ENCODE results near the gene TMEM37.

The TMEM37 gene

GRCh38 chr2:119469131-119469530, 37.5 kb downstream of the TMEM37 start:
- Histone ChIP-seq H3K36me3 (ENCODE audit: insufficient read depth, insufficient read length, low read length) (no peaks in the 10 kb centered on the region), H3K4me1 (ENCODE audit: insufficient read depth, insufficient read length) (no peaks in the 10 kb centered on the region), H3K27me3 (ENCODE audit: insufficient read depth, insufficient read length) (no peaks in the 10 kb centered on the region), H3K9ac (ENCODE audit: insufficient read length, low read depth) (no peak overlapping the region), H3K4me3 (ENCODE audit: insufficient read length, low read depth) (no peak overlapping the region), H3K9me3 (ENCODE audit: insufficient read depth, low read length) (no peaks in the 10 kb centered on the region)
- DNase-seq (ENCODE audit: low read depth, low spot score): no peak
- TF ChIP-seq ZNF274 (IDR thresholded peaks at IDR 0.05; ENCODE audit: low read depth, low read length): no peak

- H3K27me3 ChIP-seq (ENCODE audit: insufficient read depth, insufficient read length): no peaks in the 10 kb centered on the region
- H3K36me3 ChIP-seq (ENCODE audit: insufficient read depth, insufficient read length, low read length): no peaks in the 10 kb centered on the region
- TF ChIP-seq ZNF274 (IDR thresholded peaks at IDR 0.05; ENCODE audit: low read depth, low read length) (no peak), YY1 (IDR thresholded peaks at IDR 0.05; ENCODE audit: insufficient read depth, insufficient read length) (no peak), SUZ12 (IDR thresholded peaks at IDR 0.05; ENCODE audit: extremely low read depth, insufficient read depth, insufficient read length) (no peak)
- DNase-seq (ENCODE audit: low read depth, low spot score): no peak
- H3K4me1 ChIP-seq (ENCODE audit: insufficient read depth, insufficient read length): no peaks in the 10 kb centered on the region
- H3K9me3 ChIP-seq (ENCODE audit: insufficient read depth, low read length): no peaks in the 10 kb centered on the region
- no peak overlapping the region for H3K9ac ChIP-seq (ENCODE audit: insufficient read length, low read depth)
- no peak overlapping the region for H3K4me3 ChIP-seq (ENCODE audit: insufficient read length, low read depth)
Measured at GRCh38 chr2:119469661-119470297, 38.1 kb downstream of the TMEM37 start.

GRCh38 chr2:119472749-119473148, 41.1 kb downstream of the TMEM37 start:
- H3K4me3 ChIP-seq (ENCODE audit: insufficient read length, low read depth): no peak overlapping the region
- no peaks in the 10 kb centered on the region for H3K27me3 ChIP-seq (ENCODE audit: insufficient read depth, insufficient read length)
- H3K36me3 ChIP-seq (ENCODE audit: insufficient read depth, insufficient read length, low read length): no peaks in the 10 kb centered on the region
- H3K9ac ChIP-seq (ENCODE audit: insufficient read length, low read depth): no peak overlapping the region
- peaks cover 5% of the 10 kb centered on the region for H3K4me1 ChIP-seq (ENCODE audit: insufficient read depth, insufficient read length)
- no peak for TF ChIP-seq ZNF274 (IDR thresholded peaks at IDR 0.05; ENCODE audit: low read depth, low read length)
- no peak for TF ChIP-seq YY1 (IDR thresholded peaks at IDR 0.05; ENCODE audit: insufficient read depth, insufficient read length)
- no peak for TF ChIP-seq SUZ12 (IDR thresholded peaks at IDR 0.05; ENCODE audit: extremely low read depth, insufficient read depth, insufficient read length)
- DNase-seq (ENCODE audit: low read depth, low spot score): no peak
- H3K9me3 ChIP-seq (ENCODE audit: insufficient read depth, low read length): no peaks in the 10 kb centered on the region

GRCh38 chr2:119473621-119474370, 42.1 kb downstream of the TMEM37 start:
- Histone ChIP-seq H3K9me3 (ENCODE audit: insufficient read depth, low read length) (no peaks in the 10 kb centered on the region), H3K9ac (ENCODE audit: insufficient read length, low read depth) (no peak overlapping the region), H3K27me3 (ENCODE audit: insufficient read depth, insufficient read length) (no peaks in the 10 kb centered on the region), H3K4me3 (ENCODE audit: insufficient read length, low read depth) (no peak overlapping the region), H3K36me3 (ENCODE audit: insufficient read depth, insufficient read length, low read length) (no peaks in the 10 kb centered on the region), H3K4me1 (ENCODE audit: insufficient read depth, insufficient read length) (peaks cover 5% of the 10 kb centered on the region)
- TF ChIP-seq ZNF274 (IDR thresholded peaks at IDR 0.05; ENCODE audit: low read depth, low read length) (no peak), SUZ12 (IDR thresholded peaks at IDR 0.05; ENCODE audit: extremely low read depth, insufficient read depth, insufficient read length) (no peak), YY1 (IDR thresholded peaks at IDR 0.05; ENCODE audit: insufficient read depth, insufficient read length) (no peak)
- no peak for DNase-seq (ENCODE audit: low read depth, low spot score)

- TF ChIP-seq SUZ12 (IDR thresholded peaks at IDR 0.05; ENCODE audit: extremely low read depth, insufficient read depth, insufficient read length) (no peak), YY1 (IDR thresholded peaks at IDR 0.05; ENCODE audit: insufficient read depth, insufficient read length) (no peak), ZNF274 (IDR thresholded peaks at IDR 0.05; ENCODE audit: low read depth, low read length) (no peak)
- no peak for DNase-seq (ENCODE audit: low read depth, low spot score)
- no peak overlapping the region for H3K9ac ChIP-seq (ENCODE audit: insufficient read length, low read depth)
- H3K4me1 ChIP-seq (ENCODE audit: insufficient read depth, insufficient read length): peaks cover 5% of the 10 kb centered on the region
- H3K27me3 ChIP-seq (ENCODE audit: insufficient read depth, insufficient read length): no peaks in the 10 kb centered on the region
- no peak overlapping the region for H3K4me3 ChIP-seq (ENCODE audit: insufficient read length, low read depth)
- no peaks in the 10 kb centered on the region for H3K36me3 ChIP-seq (ENCODE audit: insufficient read depth, insufficient read length, low read length)
- no peaks in the 10 kb centered on the region for H3K9me3 ChIP-seq (ENCODE audit: insufficient read depth, low read length)
Measured at GRCh38 chr2:119474371-119475224, 42.9 kb downstream of the TMEM37 start.

GRCh38 chr2:119475225-119475856, 43.7 kb downstream of the TMEM37 start:
- no peak overlapping the region for H3K9ac ChIP-seq (ENCODE audit: insufficient read length, low read depth)
- H3K4me1 ChIP-seq (ENCODE audit: insufficient read depth, insufficient read length): peaks cover 5% of the 10 kb centered on the region
- no peaks in the 10 kb centered on the region for H3K36me3 ChIP-seq (ENCODE audit: insufficient read depth, insufficient read length, low read length)
- H3K27me3 ChIP-seq (ENCODE audit: insufficient read depth, insufficient read length): no peaks in the 10 kb centered on the region
- TF ChIP-seq ZNF274 (IDR thresholded peaks at IDR 0.05; ENCODE audit: low read depth, low read length): no peak
- TF ChIP-seq SUZ12 (IDR thresholded peaks at IDR 0.05; ENCODE audit: extremely low read depth, insufficient read depth, insufficient read length): no peak
- no peak overlapping the region for H3K4me3 ChIP-seq (ENCODE audit: insufficient read length, low read depth)
- no peaks in the 10 kb centered on the region for H3K9me3 ChIP-seq (ENCODE audit: insufficient read depth, low read length)
- no peak for DNase-seq (ENCODE audit: low read depth, low spot score)

GRCh38 chr2:119475857-119476244, 44.2 kb downstream of the TMEM37 start:
- DNase-seq (ENCODE audit: low read depth, low spot score): no peak
- no peak for TF ChIP-seq ZNF274 (IDR thresholded peaks at IDR 0.05; ENCODE audit: low read depth, low read length)
- no peak for TF ChIP-seq YY1 (IDR thresholded peaks at IDR 0.05; ENCODE audit: insufficient read depth, insufficient read length)
- no peak for TF ChIP-seq SUZ12 (IDR thresholded peaks at IDR 0.05; ENCODE audit: extremely low read depth, insufficient read depth, insufficient read length)
- no peak overlapping the region for H3K9ac ChIP-seq (ENCODE audit: insufficient read length, low read depth)
- H3K4me1 ChIP-seq (ENCODE audit: insufficient read depth, insufficient read length): peaks cover 5% of the 10 kb centered on the region
- H3K4me3 ChIP-seq (ENCODE audit: insufficient read length, low read depth): no peak overlapping the region
- H3K9me3 ChIP-seq (ENCODE audit: insufficient read depth, low read length): no peaks in the 10 kb centered on the region
- H3K36me3 ChIP-seq (ENCODE audit: insufficient read depth, insufficient read length, low read length): no peaks in the 10 kb centered on the region
- H3K27me3 ChIP-seq (ENCODE audit: insufficient read depth, insufficient read length): no peaks in the 10 kb centered on the region
